Fibroblast of pulmonary artery (primary cell): ENCODE measurements around the gene LGALS16.

ENCODE experiments used
- DNase-seq: peaks from one replicate; pipeline ENCODE4 v3.0.0-alpha.2; 2010; ENCODE audit warnings: low read depth
- H3K4me3 ChIP-seq: replicated peaks from 2 replicates; pipeline ENCODE4 v1.5.1; 2011; ENCODE audit warnings: low read depth, mild to moderate bottlenecking, control low read depth, low read length, moderate library complexity
- TF ChIP-seq, protein P1 (sequence below): IDR thresholded peaks from 2 replicates; pipeline ENCODE4 v1.5.1; 2011; ENCODE audit warnings: mild to moderate bottlenecking, control low read depth, low read length, inconsistent platforms; ENCODE audit errors: missing control alignments

Gene LGALS16

GRCh38 chr19:39701291-39701690 is 45.6 kb downstream of the LGALS16 start:
- TF ChIP-seq, protein P1, sequence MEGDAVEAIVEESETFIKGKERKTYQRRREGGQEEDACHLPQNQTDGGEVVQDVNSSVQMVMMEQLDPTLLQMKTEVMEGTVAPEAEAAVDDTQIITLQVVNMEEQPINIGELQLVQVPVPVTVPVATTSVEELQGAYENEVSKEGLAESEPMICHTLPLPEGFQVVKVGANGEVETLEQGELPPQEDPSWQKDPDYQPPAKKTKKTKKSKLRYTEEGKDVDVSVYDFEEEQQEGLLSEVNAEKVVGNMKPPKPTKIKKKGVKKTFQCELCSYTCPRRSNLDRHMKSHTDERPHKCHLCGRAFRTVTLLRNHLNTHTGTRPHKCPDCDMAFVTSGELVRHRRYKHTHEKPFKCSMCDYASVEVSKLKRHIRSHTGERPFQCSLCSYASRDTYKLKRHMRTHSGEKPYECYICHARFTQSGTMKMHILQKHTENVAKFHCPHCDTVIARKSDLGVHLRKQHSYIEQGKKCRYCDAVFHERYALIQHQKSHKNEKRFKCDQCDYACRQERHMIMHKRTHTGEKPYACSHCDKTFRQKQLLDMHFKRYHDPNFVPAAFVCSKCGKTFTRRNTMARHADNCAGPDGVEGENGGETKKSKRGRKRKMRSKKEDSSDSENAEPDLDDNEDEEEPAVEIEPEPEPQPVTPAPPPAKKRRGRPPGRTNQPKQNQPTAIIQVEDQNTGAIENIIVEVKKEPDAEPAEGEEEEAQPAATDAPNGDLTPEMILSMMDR: no peak
- H3K4me3 ChIP-seq: no peak overlapping the region
- no peak for DNase-seq

DNA sequence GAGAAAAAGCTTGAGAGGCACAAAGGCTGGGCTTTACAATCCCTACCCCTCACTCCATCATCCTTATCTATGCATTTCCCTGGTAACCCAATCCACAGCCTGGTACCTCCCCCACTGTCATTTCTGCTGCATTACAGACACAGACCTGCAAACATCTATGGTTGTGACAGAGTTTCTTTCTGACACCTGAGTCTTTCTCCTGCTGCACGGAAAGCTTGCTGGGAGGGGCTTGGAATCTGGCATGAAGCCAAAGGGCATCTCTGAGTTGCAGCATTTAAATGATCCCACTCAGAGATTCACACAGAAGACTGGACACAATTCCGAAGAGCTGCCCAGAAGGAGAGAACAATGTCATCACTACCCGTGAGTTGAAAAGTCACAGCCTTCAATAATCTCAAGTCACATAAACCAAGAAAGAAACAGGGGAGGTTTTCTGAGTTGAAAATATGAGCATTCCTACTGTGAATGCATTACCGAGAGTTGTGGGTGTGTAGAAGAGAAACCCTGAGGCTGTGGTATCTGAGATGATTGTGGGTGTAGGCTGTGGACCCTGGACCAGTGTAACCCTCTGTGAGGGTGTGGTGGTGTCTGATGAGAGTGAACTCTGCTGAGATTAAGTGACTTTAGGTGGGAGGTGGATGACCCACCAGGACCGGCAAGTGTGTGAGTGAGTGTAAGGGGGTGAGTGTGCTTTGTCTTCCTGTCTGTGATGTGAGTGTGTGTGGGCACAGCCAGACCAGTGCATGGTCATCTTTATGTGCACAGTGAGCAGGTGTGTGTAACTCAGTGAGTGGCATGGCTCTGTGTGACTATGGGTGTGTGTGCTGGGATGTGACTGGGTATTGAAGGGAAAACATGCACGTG is 48.7 kb downstream of the LGALS16 start, which contains the start of gene LGALS14:
Gene LGALS14, plus strand, starts transcription at position 301 of the 864 bp plus-strand sequence. Its CDS starts 48 bp downstream, at position 349.
- no peak within 1 kb of the TSS for H3K4me3 ChIP-seq
- no peak for DNase-seq
- TF ChIP-seq, protein P1: no peak

- TF ChIP-seq, protein P1: no peak
- peak; percentile 23 for DNase-seq
- no peak overlapping the region for H3K4me3 ChIP-seq
These were observed 50.0 kb downstream of the LGALS16 start for GRCh38 chr19:39705578-39706188.

DNA sequence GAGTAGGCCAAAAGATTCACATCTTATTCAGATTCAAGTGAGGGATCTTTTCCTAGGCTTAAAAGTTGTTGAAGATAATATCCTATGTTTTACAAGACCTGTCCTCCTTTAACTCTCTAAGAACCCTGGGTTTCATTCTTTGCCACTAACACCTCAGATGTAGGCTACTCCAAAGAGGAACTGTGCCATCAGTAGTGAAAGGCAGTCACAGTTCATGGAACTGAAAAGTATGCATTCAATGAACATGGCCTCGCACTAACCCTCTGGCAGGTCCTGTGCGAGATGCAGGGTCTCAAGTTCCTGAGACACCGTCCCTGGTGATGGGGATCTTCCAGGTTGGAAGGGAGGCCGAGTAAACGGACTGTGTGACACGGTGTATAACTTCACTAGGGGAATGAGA is 52.9 kb downstream of the LGALS16 start:
- TF ChIP-seq, protein P1: no peak
- no peak overlapping the region for H3K4me3 ChIP-seq
- DNase-seq: no peak

- TF ChIP-seq, protein P1: no peak
- no peak for DNase-seq
- H3K4me3 ChIP-seq: no peak overlapping the region
These were observed 53.5 kb downstream of the LGALS16 start for GRCh38 chr19:39709026-39709872.
